ENCODE measurements around the gene HNRNPK. TPM values are rescaled to one million over a fixed set of nuclear protein-coding genes. Genes with fewer than 3 reads are reported as not detected.

The HNRNPK gene
- total and polyA plus RNA-seq, 2 donors from 2014 or later: 290 to 483 TPM

DNA sequence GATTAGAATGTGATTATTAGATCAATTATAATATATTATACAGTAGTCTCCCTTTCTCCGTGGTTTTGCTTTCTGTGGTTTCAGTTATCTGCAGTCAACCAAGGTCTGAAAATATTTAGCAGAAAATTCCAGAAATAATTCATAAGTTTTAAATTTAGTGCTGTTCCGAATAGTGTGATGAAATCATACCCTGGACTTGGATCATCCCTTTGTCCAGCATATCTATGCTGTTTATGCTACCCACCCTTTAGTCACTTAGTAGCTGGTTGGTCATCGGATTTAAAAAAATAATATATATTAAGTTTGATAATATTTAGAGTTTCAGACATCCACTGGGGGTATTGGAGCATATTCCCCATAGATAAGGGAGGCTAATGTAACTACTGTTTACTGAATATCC, 20.2 kb upstream of the HNRNPK start:
- no peaks in the 10 kb centered on the region for H3K4me1 ChIP-seq (ENCODE audit: control insufficient read depth in 2 of 3, insufficient read depth in 2 of 3, low read depth in 1 of 3, low read length in 3 of 3)
- no peak for TF ChIP-seq CTCF (IDR thresholded peaks at IDR 0.05; ENCODE audit: borderline replicate concordance, extremely low read depth, insufficient read depth)
- intact Hi-C loops (cut with DNase I): no loop called here
- H3K36me3 ChIP-seq (ENCODE audit: control insufficient read depth in 2 of 3, insufficient read depth in 3 of 3, low read length in 3 of 3): no peaks in the 10 kb centered on the region
- DNase-seq: no peak
- no peaks in the 10 kb centered on the region for H3K27me3 ChIP-seq (ENCODE audit: control insufficient read depth, insufficient read depth, low read length)
- no peak overlapping the region for H3K27ac ChIP-seq (ENCODE audit: low read depth in 2 of 2, low read length in 2 of 2)
- no peak overlapping the region for H3K4me3 ChIP-seq (ENCODE audit: low read length in 3 of 3)
- H3K9ac ChIP-seq (ENCODE audit: low read length in 3 of 3): no peak overlapping the region
- FAIRE-seq: no peak
- no peaks in the 10 kb centered on the region for H3K9me3 ChIP-seq (ENCODE audit: control insufficient read depth in 2 of 3, insufficient read depth in 1 of 3, low read length in 3 of 3)

GRCh38 chr9:83999141-83999918, 19.3 kb upstream of the HNRNPK start:
- no peak for TF ChIP-seq CTCF (IDR thresholded peaks at IDR 0.05; ENCODE audit: borderline replicate concordance, extremely low read depth, insufficient read depth)
- DNase-seq (no peak), FAIRE-seq (no peak)
- Histone ChIP-seq H3K36me3 (ENCODE audit: control insufficient read depth in 2 of 3, insufficient read depth in 3 of 3, low read length in 3 of 3) (no peaks in the 10 kb centered on the region), H3K27me3 (ENCODE audit: control insufficient read depth, insufficient read depth, low read length) (no peaks in the 10 kb centered on the region), H3K4me3 (ENCODE audit: low read length in 3 of 3) (no peak overlapping the region), H3K4me1 (ENCODE audit: control insufficient read depth in 2 of 3, insufficient read depth in 2 of 3, low read depth in 1 of 3, low read length in 3 of 3) (no peaks in the 10 kb centered on the region), H3K9ac (ENCODE audit: low read length in 3 of 3) (no peak overlapping the region), H3K9me3 (ENCODE audit: control insufficient read depth in 2 of 3, insufficient read depth in 1 of 3, low read length in 3 of 3) (no peaks in the 10 kb centered on the region), H3K27ac (ENCODE audit: low read depth in 2 of 2, low read length in 2 of 2) (no peak overlapping the region)
- intact Hi-C loops (cut with DNase I): no loop called here

- no peaks in the 10 kb centered on the region for H3K4me1 ChIP-seq (ENCODE audit: control insufficient read depth in 2 of 3, insufficient read depth in 2 of 3, low read depth in 1 of 3, low read length in 3 of 3)
- no peaks in the 10 kb centered on the region for H3K9me3 ChIP-seq (ENCODE audit: control insufficient read depth in 2 of 3, insufficient read depth in 1 of 3, low read length in 3 of 3)
- H3K27me3 ChIP-seq (ENCODE audit: control insufficient read depth, insufficient read depth, low read length): no peaks in the 10 kb centered on the region
- no peak overlapping the region for H3K4me3 ChIP-seq (ENCODE audit: low read length in 3 of 3)
- no peak overlapping the region for H3K27ac ChIP-seq (ENCODE audit: low read depth in 2 of 2, low read length in 2 of 2)
- TF ChIP-seq CTCF (IDR thresholded peaks at IDR 0.05; ENCODE audit: borderline replicate concordance, extremely low read depth, insufficient read depth): no peak
- no peak overlapping the region for H3K9ac ChIP-seq (ENCODE audit: low read length in 3 of 3)
- intact Hi-C loops (cut with DNase I): no loop called here
- FAIRE-seq (no peak), DNase-seq (no peak)
- H3K36me3 ChIP-seq (ENCODE audit: control insufficient read depth in 2 of 3, insufficient read depth in 3 of 3, low read length in 3 of 3): no peaks in the 10 kb centered on the region
Measured at GRCh38 chr9:83996126-83996525, 16.1 kb upstream of the HNRNPK start.

Measured in kidney (tissue), 14 donors.